Measurements from ENCODE around the gene ALG1.
"Not testable (repeated sequence)": the region's sequence is repeated elsewhere in the genome, so short reads cannot be mapped to it uniquely, and the experiment has no call there.

The ALG1 gene

DNA sequence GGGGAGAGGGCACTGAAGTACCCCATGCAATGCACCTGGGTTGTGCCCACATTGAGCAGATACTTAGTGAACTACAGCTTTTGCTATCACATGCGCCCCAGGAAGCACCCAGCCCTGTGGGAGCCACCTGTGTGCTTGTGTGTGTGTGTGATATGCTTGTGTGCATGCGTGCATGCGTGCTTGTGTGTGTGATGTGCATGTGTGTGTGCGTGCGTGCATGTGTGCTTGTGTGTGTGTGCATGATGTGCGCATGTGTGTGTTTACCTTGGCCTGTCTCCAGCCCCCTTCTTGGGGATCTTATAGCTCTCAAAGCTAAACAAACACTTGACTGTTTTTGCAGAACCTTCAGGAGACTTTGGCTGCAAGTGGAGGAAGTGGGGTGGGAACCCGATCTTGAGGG lies 6.7 kb upstream of the ALG1 start:
- 82 to 100% methylated on average over 2 of the region's 7 CpGs for WGBS, 2 experiments (ENCODE audit: insufficient coverage in 2 of 2)
- Histone ChIP-seq H3K4me3 (ENCODE audit: extremely low read depth, insufficient read depth, low read length, poor library complexity, severe bottlenecking) (no peak overlapping the region), H3K9me3 (ENCODE audit: control insufficient read depth, low read length) (no peaks in the 10 kb centered on the region), H3K36me3 (ENCODE audit: control insufficient read depth, insufficient read depth, low read length) (no peaks in the 10 kb centered on the region), H3K4me1 (ENCODE audit: control insufficient read depth, insufficient read depth, low read length, poor library complexity, severe bottlenecking) (peaks cover 2% of the 10 kb centered on the region), H3K27ac (ENCODE audit: low read depth, low read length, severe bottlenecking) (no peak overlapping the region)

DNA sequence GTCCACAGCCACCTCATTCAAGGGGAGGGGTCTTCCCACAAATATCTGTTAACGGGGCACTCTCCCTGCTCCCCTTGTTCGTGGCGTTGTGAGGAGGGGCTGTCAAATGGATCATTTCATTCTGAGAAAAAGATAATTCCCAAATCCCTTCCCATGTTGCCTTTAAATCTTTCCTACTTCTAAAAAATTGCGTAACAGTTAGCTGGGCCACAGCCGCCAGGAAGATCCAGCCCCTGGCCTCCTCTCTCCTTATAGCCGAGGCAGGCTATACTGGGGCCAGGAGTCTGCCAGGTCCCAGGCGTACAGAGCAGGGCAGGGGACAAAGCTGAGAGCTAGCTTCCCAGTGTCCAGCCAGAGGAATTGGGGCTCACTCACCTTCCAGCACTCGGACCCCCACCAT lies 6.3 kb upstream of the ALG1 start:
- no peaks in the 10 kb centered on the region for H3K9me3 ChIP-seq (ENCODE audit: control insufficient read depth, low read length)
- WGBS, 2 experiments (ENCODE audit: insufficient coverage in 2 of 2): 90 to 91% methylated on average over 5 to 6 of the region's 8 CpGs
- H3K4me1 ChIP-seq (ENCODE audit: control insufficient read depth, insufficient read depth, low read length, poor library complexity, severe bottlenecking): no peaks in the 10 kb centered on the region
- no peak overlapping the region for H3K27ac ChIP-seq (ENCODE audit: low read depth, low read length, severe bottlenecking)
- no peak overlapping the region for H3K4me3 ChIP-seq (ENCODE audit: extremely low read depth, insufficient read depth, low read length, poor library complexity, severe bottlenecking)
- H3K36me3 ChIP-seq (ENCODE audit: control insufficient read depth, insufficient read depth, low read length): no peaks in the 10 kb centered on the region

DNA sequence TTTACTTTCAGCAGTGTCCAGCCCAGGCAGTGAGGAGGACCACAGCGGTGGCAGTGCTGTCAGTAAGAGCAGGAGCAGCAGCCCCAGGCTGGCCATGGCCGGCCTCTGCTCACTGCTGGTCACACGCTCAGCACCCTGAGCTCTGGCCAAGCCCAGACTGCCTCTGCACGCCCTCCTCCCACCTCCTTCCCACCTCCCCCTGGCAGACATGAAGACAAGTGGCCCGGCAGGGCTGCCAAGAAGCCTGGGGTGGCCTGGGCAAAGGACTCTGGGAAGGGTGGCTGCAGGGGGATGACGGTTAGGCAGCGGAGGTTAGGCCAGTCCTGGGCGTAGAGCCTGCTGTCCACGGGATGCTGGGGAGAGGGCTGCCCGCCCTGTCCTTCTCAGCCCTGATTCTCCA lies 5.8 kb upstream of the ALG1 start, which contains the start of gene C16orf89:
TSS of gene C16orf89 (minus strand) at position 144 of the 400 bp plus-strand sequence. CDS start at position 96, 48 bp downstream.
- H3K4me1 ChIP-seq (ENCODE audit: control insufficient read depth, insufficient read depth, low read length, poor library complexity, severe bottlenecking): no peaks in the 10 kb centered on the region
- H3K9me3 ChIP-seq (ENCODE audit: control insufficient read depth, low read length): no peaks in the 10 kb centered on the region
- no peak within 1 kb of the TSS for H3K27ac ChIP-seq (ENCODE audit: low read depth, low read length, severe bottlenecking)
- 78 to 82% methylated on average over 5 to 10 of the region's 10 CpGs for WGBS, 2 experiments (ENCODE audit: insufficient coverage in 2 of 2)
- H3K4me3 ChIP-seq (ENCODE audit: extremely low read depth, insufficient read depth, low read length, poor library complexity, severe bottlenecking): no peak within 1 kb of the TSS
- no peaks in the 10 kb centered on the region for H3K36me3 ChIP-seq (ENCODE audit: control insufficient read depth, insufficient read depth, low read length)

DNA sequence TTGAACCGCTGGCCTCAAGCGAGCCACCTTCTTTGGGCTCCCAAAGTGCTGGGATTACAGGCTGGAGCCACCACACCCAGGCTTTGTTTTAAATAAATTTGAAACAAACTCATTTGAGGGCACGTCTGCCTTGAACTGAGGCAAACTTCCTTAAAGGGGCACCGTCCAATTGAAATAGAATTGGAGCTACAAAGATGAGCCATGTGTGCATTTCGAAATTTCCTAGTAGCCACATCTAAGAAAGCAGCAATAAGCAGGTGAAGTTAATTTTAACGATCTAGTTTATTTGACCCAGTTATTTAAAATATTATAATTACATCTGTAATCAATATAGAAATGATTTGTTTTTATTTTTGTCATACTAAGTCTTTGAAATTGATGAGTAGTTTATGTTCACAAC lies 5.1 kb upstream of the ALG1 start:
- no peaks in the 10 kb centered on the region for H3K4me1 ChIP-seq (ENCODE audit: control insufficient read depth, insufficient read depth, low read length, poor library complexity, severe bottlenecking)
- H3K36me3 ChIP-seq (ENCODE audit: control insufficient read depth, insufficient read depth, low read length): no peaks in the 10 kb centered on the region
- WGBS, 2 experiments (ENCODE audit: insufficient coverage in 2 of 2): 91 to 93% methylated on average over 4 to 5 of the region's 6 CpGs
- no peaks in the 10 kb centered on the region for H3K9me3 ChIP-seq (ENCODE audit: control insufficient read depth, low read length)
- no peak overlapping the region for H3K27ac ChIP-seq (ENCODE audit: low read depth, low read length, severe bottlenecking)
- no peak overlapping the region for H3K4me3 ChIP-seq (ENCODE audit: extremely low read depth, insufficient read depth, low read length, poor library complexity, severe bottlenecking)

DNA sequence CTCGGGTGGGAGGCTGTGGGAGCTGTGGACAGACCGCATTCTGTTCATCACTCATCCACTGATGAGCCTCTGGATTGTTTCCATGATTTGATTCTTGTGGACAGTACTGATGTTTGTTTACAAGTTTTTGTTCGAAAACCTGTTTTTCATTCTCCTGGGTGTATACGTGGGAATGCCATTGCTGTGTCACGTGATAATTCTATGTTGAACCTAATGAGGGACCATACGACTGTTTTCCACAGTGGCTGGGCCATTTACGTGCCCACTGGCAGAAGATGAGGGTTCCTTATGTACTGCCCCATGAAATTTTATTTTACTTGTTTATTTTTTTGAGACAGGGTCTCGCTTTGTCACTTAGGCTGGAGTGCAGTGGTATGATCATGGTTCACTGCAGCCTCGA lies 2.6 kb upstream of the ALG1 start:
- Histone ChIP-seq H3K4me1 (ENCODE audit: control insufficient read depth, insufficient read depth, low read length, poor library complexity, severe bottlenecking) (no peaks in the 10 kb centered on the region), H3K4me3 (ENCODE audit: extremely low read depth, insufficient read depth, low read length, poor library complexity, severe bottlenecking) (no peak overlapping the region), H3K36me3 (ENCODE audit: control insufficient read depth, insufficient read depth, low read length) (no peaks in the 10 kb centered on the region), H3K9me3 (ENCODE audit: control insufficient read depth, low read length) (no peaks in the 10 kb centered on the region), H3K27ac (ENCODE audit: low read depth, low read length, severe bottlenecking) (no peak overlapping the region)
- WGBS, 2 experiments (ENCODE audit: insufficient coverage in 2 of 2): 85 to 90% methylated on average over 6 to 8 of the region's 9 CpGs

DNA sequence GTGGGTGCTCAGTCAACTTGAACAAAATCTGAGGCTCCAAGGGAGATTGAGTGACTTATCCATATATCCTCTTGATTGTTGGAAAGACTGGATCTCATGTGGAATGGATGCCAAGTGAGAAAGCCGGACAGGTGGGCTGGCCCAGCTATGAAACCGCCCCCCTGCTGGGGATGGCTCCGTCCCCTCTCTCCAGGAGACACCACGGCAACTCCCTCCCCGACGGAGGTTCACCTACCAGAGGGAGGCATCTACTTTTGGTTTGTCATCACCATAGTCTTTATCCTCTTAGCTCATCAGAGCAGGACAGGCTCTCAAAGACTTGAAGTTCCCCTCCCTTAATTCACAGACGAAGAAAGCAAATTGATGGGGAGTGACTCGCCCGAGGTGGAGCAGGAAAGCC lies 1.8 kb upstream of the ALG1 start:
- Histone ChIP-seq H3K9me3 (ENCODE audit: control insufficient read depth, low read length) (no peaks in the 10 kb centered on the region), H3K4me3 (ENCODE audit: extremely low read depth, insufficient read depth, low read length, poor library complexity, severe bottlenecking) (no peak overlapping the region), H3K4me1 (ENCODE audit: control insufficient read depth, insufficient read depth, low read length, poor library complexity, severe bottlenecking) (no peaks in the 10 kb centered on the region), H3K36me3 (ENCODE audit: control insufficient read depth, insufficient read depth, low read length) (peaks cover 5% of the 10 kb centered on the region), H3K27ac (ENCODE audit: low read depth, low read length, severe bottlenecking) (no peak overlapping the region)
- WGBS, 2 experiments (ENCODE audit: insufficient coverage in 2 of 2): 89 to 92% methylated on average over 6 to 9 of the region's 9 CpGs

DNA sequence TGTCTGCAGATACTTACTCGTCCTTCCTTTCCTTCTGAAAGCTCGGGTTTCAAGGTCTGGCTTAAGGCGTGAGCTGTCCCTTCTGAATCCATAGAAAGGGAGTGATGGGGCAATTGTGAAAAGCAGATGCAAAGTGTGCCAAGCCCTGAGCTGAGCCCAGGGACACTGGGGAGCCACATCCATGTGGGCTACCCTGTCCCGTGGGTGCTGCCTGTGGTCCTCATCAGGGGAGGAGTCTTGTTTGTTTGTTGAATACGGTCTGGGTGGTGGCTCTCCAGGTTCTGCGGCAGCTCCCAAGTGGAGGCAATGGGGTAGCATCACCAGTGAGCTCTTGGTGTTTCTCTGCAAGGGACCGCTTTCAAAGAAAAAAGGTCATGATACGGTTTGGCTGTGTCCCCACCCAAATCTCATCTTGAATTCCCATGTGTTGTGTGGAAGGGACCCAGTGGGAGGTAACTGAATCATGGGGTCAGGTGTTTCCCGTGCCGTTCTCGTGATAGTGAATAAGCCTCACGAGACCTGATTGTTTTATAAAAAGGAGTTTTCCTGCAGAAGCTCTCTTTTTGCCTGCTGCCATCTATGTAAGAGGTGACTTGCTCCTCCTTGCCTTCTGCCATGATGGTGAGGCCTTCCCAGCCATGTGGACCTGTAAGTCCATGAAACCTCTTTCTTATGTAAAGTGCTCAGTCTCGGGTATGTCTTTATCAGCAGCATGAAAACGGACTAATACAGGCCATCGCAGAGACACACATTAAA lies 1.0 kb upstream of the ALG1 start:
- WGBS, 2 experiments (ENCODE audit: insufficient coverage in 2 of 2): 76 to 95% methylated on average over 5 to 11 of the region's 15 CpGs
- H3K36me3 ChIP-seq (ENCODE audit: control insufficient read depth, insufficient read depth, low read length): peaks cover 12% of the 10 kb centered on the region
- H3K4me1 ChIP-seq (ENCODE audit: control insufficient read depth, insufficient read depth, low read length, poor library complexity, severe bottlenecking): no peaks in the 10 kb centered on the region
- no peak overlapping the region for H3K4me3 ChIP-seq (ENCODE audit: extremely low read depth, insufficient read depth, low read length, poor library complexity, severe bottlenecking)
- no peak overlapping the region for H3K27ac ChIP-seq (ENCODE audit: low read depth, low read length, severe bottlenecking)
- no peaks in the 10 kb centered on the region for H3K9me3 ChIP-seq (ENCODE audit: control insufficient read depth, low read length)

DNA sequence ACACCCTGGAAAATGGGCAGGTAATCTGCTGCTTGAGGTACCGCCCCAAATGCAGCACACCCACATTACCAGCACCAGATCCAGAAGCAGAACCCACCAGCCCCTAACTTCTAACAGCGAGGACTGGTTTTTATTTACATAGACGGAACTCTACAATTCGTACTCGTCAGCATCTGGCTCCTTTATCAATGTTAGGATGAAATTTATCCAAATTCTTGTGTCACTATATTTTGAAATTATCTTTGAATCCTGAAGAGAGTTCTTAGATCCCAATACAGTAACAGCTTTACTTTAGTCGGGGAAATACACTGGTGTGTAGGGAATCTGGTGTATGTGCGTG lies 332 bp upstream of the ALG1 start:
- Histone ChIP-seq H3K4me3 (ENCODE audit: extremely low read depth, insufficient read depth, low read length, poor library complexity, severe bottlenecking) (peak overlapping the region; percentile 62), H3K36me3 (ENCODE audit: control insufficient read depth, insufficient read depth, low read length) (peaks cover 19% of the 10 kb centered on the region), H3K27ac (ENCODE audit: low read depth, low read length, severe bottlenecking) (peak overlapping the region; percentile 81), H3K4me1 (ENCODE audit: control insufficient read depth, insufficient read depth, low read length, poor library complexity, severe bottlenecking) (no peaks in the 10 kb centered on the region), H3K9me3 (ENCODE audit: control insufficient read depth, low read length) (no peaks in the 10 kb centered on the region)
- no CpG with 5 or more reads among the region's 7 CpGs for WGBS, 2 experiments (ENCODE audit: insufficient coverage in 2 of 2)

DNA sequence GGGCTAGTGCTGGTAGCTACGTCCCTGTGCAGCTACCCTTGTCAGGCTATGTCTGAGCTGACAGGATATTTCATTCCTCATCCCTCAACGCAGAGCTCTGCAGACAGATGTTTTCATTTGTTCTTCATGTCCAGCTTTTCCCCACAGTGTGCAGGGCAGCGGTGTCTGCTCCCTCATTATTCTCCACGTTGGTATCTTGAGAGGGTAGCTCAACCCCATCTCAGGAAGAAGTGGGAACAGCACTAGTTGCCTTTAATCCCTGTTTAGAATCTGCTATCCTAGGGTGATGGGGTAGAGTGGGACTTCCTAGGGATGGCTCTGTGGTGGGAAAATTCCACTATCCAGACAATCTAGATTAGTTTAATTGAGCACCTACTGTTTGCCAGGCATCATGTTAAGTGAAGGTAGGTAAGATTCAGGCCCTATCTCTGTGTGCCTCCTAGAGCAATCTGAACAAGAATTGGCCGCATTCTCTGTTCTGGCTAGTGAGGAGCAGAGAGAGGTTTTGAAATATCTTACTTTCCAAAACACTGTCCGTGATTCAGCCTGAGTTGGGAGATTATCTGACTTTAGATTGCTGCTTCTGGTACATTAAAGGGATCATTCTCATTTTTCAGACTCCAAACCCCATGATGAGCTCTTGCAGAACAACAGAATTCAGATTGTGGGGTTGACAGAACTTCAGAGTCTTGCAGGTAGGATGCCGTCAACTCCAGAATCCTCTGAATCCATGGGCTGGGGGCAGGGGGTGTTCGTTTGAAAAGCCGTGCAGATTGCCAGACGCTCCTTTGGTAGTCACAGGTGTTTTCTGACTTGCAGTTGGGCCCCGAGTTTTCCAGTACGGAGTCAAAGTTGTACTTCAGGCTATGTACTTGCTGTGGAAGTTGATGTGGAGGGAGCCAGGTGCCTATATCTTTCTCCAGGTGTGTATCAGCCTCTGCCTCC lies 963 bp downstream of the ALG1 start:
- Histone ChIP-seq H3K9me3 (ENCODE audit: control insufficient read depth, low read length) (no peaks in the 10 kb centered on the region), H3K27ac (ENCODE audit: low read depth, low read length, severe bottlenecking) (peak overlapping the region; percentile 81), H3K4me3 (ENCODE audit: extremely low read depth, insufficient read depth, low read length, poor library complexity, severe bottlenecking) (peak overlapping the region; percentile 62), H3K4me1 (ENCODE audit: control insufficient read depth, insufficient read depth, low read length, poor library complexity, severe bottlenecking) (no peaks in the 10 kb centered on the region), H3K36me3 (ENCODE audit: control insufficient read depth, insufficient read depth, low read length) (peaks cover 30% of the 10 kb centered on the region)
- WGBS, 2 experiments (ENCODE audit: insufficient coverage in 2 of 2): 69 to 79% methylated on average over 9 to 11 of the region's 12 CpGs

DNA sequence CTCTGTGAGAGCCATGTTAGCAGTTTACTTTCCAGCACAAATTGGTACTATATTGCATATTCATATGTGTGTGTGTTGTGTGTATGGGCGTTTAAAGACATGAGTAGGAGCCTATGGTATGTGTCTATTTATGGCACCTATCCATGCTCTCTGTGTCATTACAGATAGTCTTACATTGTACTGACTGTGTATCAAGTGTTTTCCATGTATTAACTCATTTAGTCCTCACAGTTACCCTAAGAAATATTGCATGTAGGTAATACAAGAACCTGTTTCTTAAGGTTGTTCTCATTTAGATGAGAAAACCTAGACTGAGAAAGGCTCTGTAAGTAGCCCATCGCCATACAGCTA lies 1.6 kb downstream of the ALG1 start:
- no peak overlapping the region for H3K4me3 ChIP-seq (ENCODE audit: extremely low read depth, insufficient read depth, low read length, poor library complexity, severe bottlenecking)
- H3K27ac ChIP-seq (ENCODE audit: low read depth, low read length, severe bottlenecking): no peak overlapping the region
- H3K9me3 ChIP-seq (ENCODE audit: control insufficient read depth, low read length): no peaks in the 10 kb centered on the region
- peaks cover 33% of the 10 kb centered on the region for H3K36me3 ChIP-seq (ENCODE audit: control insufficient read depth, insufficient read depth, low read length)
- no peaks in the 10 kb centered on the region for H3K4me1 ChIP-seq (ENCODE audit: control insufficient read depth, insufficient read depth, low read length, poor library complexity, severe bottlenecking)
- 100% methylated on average over 1 to 2 of the region's 2 CpGs for WGBS, 2 experiments (ENCODE audit: insufficient coverage in 2 of 2)

DNA sequence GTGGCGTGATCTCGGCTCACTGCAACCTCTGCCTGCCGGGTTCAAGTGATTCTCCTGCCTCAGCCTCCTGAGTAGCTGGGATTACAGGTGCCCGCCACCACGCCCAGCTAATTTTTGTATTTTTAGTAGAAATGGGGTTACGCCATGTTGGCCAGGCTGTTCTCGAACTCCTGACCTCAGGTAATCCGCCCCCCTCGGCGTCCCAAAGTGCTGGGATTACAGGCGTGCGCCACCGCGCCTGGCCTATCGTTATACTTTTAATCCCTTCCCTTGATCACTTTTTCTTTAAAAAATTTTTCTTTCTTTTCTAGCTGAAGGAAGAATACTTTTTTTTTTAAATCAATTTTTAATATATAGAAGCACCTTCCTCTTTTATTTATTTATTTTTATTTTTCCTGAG lies 2.1 kb downstream of the ALG1 start:
- not testable (repeated sequence) for H3K4me1 ChIP-seq (ENCODE audit: control insufficient read depth, insufficient read depth, low read length, poor library complexity, severe bottlenecking); H3K9me3 ChIP-seq (ENCODE audit: control insufficient read depth, low read length); H3K27ac ChIP-seq (ENCODE audit: low read depth, low read length, severe bottlenecking); H3K4me3 ChIP-seq (ENCODE audit: extremely low read depth, insufficient read depth, low read length, poor library complexity, severe bottlenecking)
- 92% methylated on average over 10 to 12 of the region's 15 CpGs for WGBS, 2 experiments (ENCODE audit: insufficient coverage in 2 of 2)
- peaks cover 33% of the 10 kb centered on the region for H3K36me3 ChIP-seq (ENCODE audit: control insufficient read depth, insufficient read depth, low read length)
